ENCODE measurements around the gene HMGN4. TPM values are rescaled to one million over a fixed set of nuclear protein-coding genes. Genes with fewer than 3 reads are reported as not detected.

Gene HMGN4
- total RNA-seq, 2 experiments from 2014 or later, result 22.7 to 24.8 TPM

GRCh38 chr6:26539071-26539615 is 977 bp downstream of the HMGN4 start:
- intact Hi-C loops (cut with DNase I, micrococcal nuclease), result loop anchor here (2.0 to 10.0 kb wide), 4 partner anchors 14 to 936 kb away; partner anchors contain the start of genes BTN2A1 (in 1 of the 2), BTN3A3 (in 1 of the 2) and ZNF184 (in 1 of the 2)
- Histone ChIP-seq H3K4me3 (ENCODE audit: low read length) (peak overlapping the region; percentile 93), H3K27me3 (ENCODE audit: control insufficient read depth in 1 of 2, insufficient read depth in 2 of 2, low read length in 2 of 2) (no peaks in the 10 kb centered on the region), H3K9me3 (ENCODE audit: control insufficient read depth in 1 of 2, insufficient read depth in 1 of 2, low read length in 2 of 2) (no peaks in the 10 kb centered on the region), H3K36me3 (ENCODE audit: insufficient read depth, low read length) (peaks cover 12% of the 10 kb centered on the region), H3K4me1 (ENCODE audit: insufficient read depth, low read length) (peaks cover 49% of the 10 kb centered on the region), H3K27ac (ENCODE audit: low read depth in 1 of 2, low read length in 2 of 2) (peak overlapping the region in 1 of 2 donors; percentile 91)
- Mint-ChIP-seq H3K27ac (peak overlapping the region; percentile 98), H3K36me3 (ENCODE audit: low read depth) (peaks cover 55% of the 10 kb centered on the region), H3K9me3 (peaks cover 3% of the 10 kb centered on the region), H3K4me3 (peak overlapping the region; percentile 94), H3K27me3 (peaks cover 12% of the 10 kb centered on the region), H3K4me1 (ENCODE audit: low read depth) (peaks cover 54% of the 10 kb centered on the region)
- ChIA-PET CTCF (interaction anchor here (2.2 kb wide), 1 partner anchor 57 kb away, joined by 8 read pairs; no protein-coding TSS in a partner anchor), POLR2A (interaction anchor here (0.7 to 4.4 kb wide), 17 partner anchors 8 to 1354 kb away, joined by 3 to 113 read pairs (median 16); a partner anchor contains a TSS)
- ATAC-seq (ENCODE audit: poor library complexity), result no peak
- DNase-seq, result no peak
- TF ChIP-seq CTCF (IDR thresholded peaks at IDR 0.05), result no peak

- H3K9me3 ChIP-seq (ENCODE audit: control insufficient read depth in 1 of 2, insufficient read depth in 1 of 2, low read length in 2 of 2), result no peaks in the 10 kb centered on the region
- CTCF ChIA-PET, result interaction anchor here (1.3 kb wide), 1 partner anchor 200 kb away, joined by 4 read pairs; no protein-coding TSS in a partner anchor
- H3K27me3 ChIP-seq (ENCODE audit: control insufficient read depth in 1 of 2, insufficient read depth in 2 of 2, low read length in 2 of 2), result no peaks in the 10 kb centered on the region
- no peak for TF ChIP-seq CTCF (IDR thresholded peaks at IDR 0.05)
- H3K36me3 ChIP-seq (ENCODE audit: insufficient read depth, low read length), result peaks cover 29% of the 10 kb centered on the region
- peaks cover 53% of the 10 kb centered on the region for H3K4me1 Mint-ChIP-seq (ENCODE audit: low read depth)
- peaks cover 74% of the 10 kb centered on the region for H3K36me3 Mint-ChIP-seq (ENCODE audit: low read depth)
- H3K4me1 ChIP-seq (ENCODE audit: insufficient read depth, low read length), result peaks cover 39% of the 10 kb centered on the region
- POLR2A ChIA-PET, result interaction anchor here (0.6 kb wide), 1 partner anchor 163 kb away, joined by 3 read pairs; no protein-coding TSS in a partner anchor
- H3K4me3 ChIP-seq (ENCODE audit: low read length), result no peak overlapping the region
- peak overlapping the region; percentile 72 for H3K27ac Mint-ChIP-seq
- no peak overlapping the region for H3K27ac ChIP-seq (ENCODE audit: low read depth in 1 of 2, low read length in 2 of 2)
- intact Hi-C loops (cut with DNase I, micrococcal nuclease), result no loop called here
- peaks cover 3% of the 10 kb centered on the region for H3K9me3 Mint-ChIP-seq
- peak overlapping the region; percentile 39 for H3K4me3 Mint-ChIP-seq
- no peak for ATAC-seq (ENCODE audit: poor library complexity)
- peaks cover 12% of the 10 kb centered on the region for H3K27me3 Mint-ChIP-seq
- no peak for DNase-seq
These were observed 3.4 kb downstream of the HMGN4 start for GRCh38 chr6:26541579-26541978.

- peaks cover 33% of the 10 kb centered on the region for H3K4me1 Mint-ChIP-seq (ENCODE audit: low read depth)
- no peaks in the 10 kb centered on the region for H3K9me3 Mint-ChIP-seq
- Histone ChIP-seq H3K4me3 (ENCODE audit: low read length) (no peak overlapping the region), H3K27ac (ENCODE audit: low read depth in 1 of 2, low read length in 2 of 2) (no peak overlapping the region), H3K9me3 (ENCODE audit: control insufficient read depth in 1 of 2, insufficient read depth in 1 of 2, low read length in 2 of 2) (no peaks in the 10 kb centered on the region), H3K36me3 (ENCODE audit: insufficient read depth, low read length) (peaks cover 29% of the 10 kb centered on the region), H3K27me3 (ENCODE audit: control insufficient read depth in 1 of 2, insufficient read depth in 2 of 2, low read length in 2 of 2) (no peaks in the 10 kb centered on the region), H3K4me1 (ENCODE audit: insufficient read depth, low read length) (peaks cover 24% of the 10 kb centered on the region)
- intact Hi-C loops (cut with DNase I, micrococcal nuclease), result loop anchor here in 1 of 2 experiments (2.0 kb wide), 1 partner anchor 203 kb away; no protein-coding TSS in a partner anchor
- DNase-seq (peak in 3 of 14 experiments; percentile 35 to 46 (median 44)), ATAC-seq (ENCODE audit: poor library complexity) (peak; percentile 79)
- CTCF ChIA-PET, result interaction anchor here (0.7 to 1.0 kb wide), 4 partner anchors 7 to 29 kb away, joined by 4 to 6 read pairs (median 4); no protein-coding TSS in a partner anchor
- peak; percentile 25 for TF ChIP-seq CTCF (IDR thresholded peaks at IDR 0.05)
- POLR2A ChIA-PET, result no interaction called here
- no peaks in the 10 kb centered on the region for H3K27me3 Mint-ChIP-seq
- peaks cover 55% of the 10 kb centered on the region for H3K36me3 Mint-ChIP-seq (ENCODE audit: low read depth)
- H3K4me3 Mint-ChIP-seq, result peak overlapping the region; percentile 42
- H3K27ac Mint-ChIP-seq, result peak overlapping the region; percentile 35
These were observed 5.8 kb downstream of the HMGN4 start for GRCh38 chr6:26543953-26544352.
